ENCODE data around the gene GLS.

Gene GLS

GRCh38 chr2:190887089-190887488 is 6.5 kb downstream of the GLS start:
- DNase-seq (ENCODE audit: low read depth) = no peak

- DNase-seq (ENCODE audit: low read depth) = no peak
Measured at GRCh38 chr2:190888449-190888848, 7.8 kb downstream of the GLS start.

DNA sequence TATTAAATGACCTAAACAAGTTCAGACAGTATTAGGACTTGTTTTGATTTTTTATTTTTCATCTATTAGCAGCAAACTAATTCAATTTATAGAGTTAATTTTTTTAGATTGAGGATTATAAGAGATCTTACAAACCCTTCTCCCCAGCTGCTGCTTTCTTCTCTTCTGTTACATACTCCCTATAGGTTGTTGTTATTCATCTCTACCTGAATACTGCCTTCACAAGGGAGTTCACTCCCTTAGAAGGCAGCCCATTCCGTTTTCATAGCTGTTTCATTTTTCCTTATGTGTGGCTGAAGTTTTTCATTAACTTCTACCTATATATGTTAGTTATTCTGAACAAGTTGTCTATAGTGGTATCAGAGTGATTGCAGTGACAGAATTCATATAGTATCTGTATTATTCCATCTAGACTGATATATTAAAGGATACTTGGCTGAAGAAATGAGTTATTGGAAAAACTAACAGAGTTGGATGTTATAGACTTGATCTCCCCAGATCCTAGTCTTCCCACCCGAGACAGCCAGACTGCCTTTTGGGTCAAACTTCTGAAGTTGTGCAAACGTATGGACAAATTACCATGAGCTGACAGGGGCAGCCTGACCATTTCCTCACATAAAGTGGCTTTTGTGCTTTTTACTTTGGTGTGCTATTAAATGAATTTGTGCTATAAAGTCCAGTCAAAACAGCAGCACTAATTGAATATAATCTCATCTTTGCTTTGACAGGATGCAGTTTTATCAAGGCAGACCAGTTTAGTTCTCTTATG is 8.7 kb downstream of the GLS start:
- DNase-seq (ENCODE audit: low read depth) = no peak

- DNase-seq (ENCODE audit: low read depth) = no peak
Measured at GRCh38 chr2:190891372-190891771, 10.8 kb downstream of the GLS start.

GRCh38 chr2:190891889-190892288 is 11.3 kb downstream of the GLS start:
- no peak for DNase-seq (ENCODE audit: low read depth)

GRCh38 chr2:190893157-190893556 is 12.5 kb downstream of the GLS start:
- no peak for DNase-seq (ENCODE audit: low read depth)

DNA sequence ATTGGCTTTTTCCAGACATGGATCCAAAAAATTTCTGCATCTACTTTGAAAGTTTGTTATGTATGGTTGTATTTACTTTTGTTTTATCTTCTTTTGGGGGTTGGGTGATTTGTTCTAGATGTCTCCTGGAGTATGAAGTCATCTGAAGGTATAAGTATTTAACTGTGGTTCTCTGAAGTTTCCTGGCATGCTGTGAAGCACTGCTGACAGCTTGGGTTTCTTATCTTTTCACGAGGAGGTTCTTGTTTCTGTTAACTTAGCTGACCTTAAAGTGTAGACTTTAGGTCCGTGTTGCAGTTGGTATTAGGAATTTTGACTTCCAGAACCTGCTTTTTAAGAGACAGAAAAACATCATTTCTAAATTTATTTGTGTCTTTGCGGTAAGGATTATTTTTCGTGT is 15.9 kb downstream of the GLS start:
- DNase-seq (ENCODE audit: low read depth) = no peak

DNA sequence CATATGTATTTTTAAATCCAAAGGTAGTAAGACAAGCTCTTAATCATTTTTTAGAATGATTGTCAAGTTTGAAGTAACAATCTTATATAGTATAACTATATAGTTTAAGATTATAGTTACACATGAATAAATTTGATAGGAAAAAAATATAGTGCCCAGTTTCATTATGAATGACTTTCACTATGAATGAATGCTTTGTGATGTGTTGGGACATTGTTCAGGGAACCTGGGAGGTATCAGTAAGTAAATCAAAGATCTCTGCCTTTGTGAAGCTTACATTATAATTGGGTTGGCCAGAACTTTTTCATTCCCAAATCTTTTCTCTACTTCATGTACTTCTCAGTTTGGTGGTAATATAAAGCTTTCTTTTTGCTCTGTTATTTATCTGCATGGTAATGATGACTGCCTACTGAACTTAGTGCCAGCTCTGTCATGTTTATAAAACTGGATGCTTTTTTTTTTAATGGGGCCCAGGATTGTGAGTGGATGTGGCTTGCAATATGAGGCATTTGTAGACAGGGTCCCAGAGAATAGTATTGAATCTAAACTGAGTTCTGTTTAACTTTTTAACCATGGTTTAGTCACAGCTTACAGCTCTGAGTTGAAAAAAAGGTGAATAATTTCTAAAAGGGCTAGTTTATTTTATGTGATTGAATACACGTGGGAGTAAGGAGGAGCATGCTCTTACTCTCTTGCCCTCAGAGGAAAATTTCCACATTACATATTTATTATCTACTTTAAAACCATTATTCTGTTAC is 23.3 kb downstream of the GLS start:
- DNase-seq (ENCODE audit: low read depth) = no peak

DNA sequence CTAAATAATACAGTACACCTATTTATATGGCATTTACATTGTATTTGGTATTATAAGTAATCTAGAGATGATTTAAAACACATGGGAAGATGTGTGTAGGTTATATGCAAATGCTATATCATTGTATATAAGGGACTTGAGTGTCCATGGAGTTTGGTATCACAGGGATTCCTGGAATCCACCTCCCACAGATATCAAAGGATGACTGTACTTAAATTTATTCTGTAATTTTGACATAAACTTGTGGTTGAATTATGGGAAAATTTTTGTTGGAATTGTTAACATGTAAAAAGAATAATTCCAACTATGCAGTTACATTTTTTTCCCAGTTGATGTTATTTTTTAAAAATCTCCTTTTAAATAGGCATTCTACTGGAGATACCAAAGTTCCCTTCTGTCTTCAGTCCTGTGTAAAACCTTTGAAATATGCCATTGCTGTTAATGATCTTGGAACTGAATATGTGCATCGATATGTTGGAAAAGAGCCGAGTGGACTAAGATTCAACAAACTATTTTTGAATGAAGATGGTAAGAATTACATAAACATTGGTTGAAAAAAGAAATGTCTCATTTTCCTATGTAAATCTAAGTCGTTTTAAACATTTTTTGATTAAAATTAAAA is 24.1 kb downstream of the GLS start:
- no peak for DNase-seq (ENCODE audit: low read depth)

- DNase-seq (ENCODE audit: low read depth) = no peak
Measured at GRCh38 chr2:190908532-190908931, 27.9 kb downstream of the GLS start.

GRCh38 chr2:190909680-190910079 is 29.1 kb downstream of the GLS start:
- no peak for DNase-seq (ENCODE audit: low read depth)

DNA sequence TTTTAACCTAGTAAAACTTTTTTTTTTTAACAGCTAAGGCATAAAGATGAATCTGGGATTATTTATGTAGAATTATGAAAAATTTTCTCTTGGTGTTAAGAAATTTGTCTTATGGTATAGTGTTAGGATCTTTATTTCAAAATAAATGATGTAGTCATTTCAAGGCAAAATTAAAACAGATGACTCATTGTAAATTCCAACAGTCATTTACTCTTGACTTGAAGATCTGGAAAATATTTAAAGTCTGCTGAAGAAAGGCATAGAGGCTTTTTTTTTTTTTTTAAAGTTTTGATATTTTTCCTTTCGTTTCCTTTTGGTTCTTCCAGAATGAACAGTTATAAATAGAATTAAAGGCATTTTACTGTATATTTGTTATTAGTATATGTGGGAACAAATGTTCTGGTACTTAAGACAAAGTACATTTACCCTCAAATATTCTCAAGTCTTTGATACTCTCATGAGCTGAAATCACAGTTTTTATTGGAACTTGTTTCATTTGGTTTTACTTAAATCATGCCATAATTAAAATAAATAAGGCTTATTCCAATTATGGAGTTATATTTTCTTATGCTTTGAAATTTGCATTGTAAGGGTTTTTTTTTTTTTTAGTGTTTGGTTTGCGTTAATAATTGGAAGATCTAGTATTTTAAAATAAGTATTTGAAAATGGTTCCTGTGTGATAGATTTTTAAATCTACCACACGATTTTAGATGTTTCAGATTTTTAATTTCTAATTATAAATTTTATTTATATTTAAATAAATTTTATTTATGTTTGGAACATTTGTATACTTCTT is 29.9 kb downstream of the GLS start:
- DNase-seq (ENCODE audit: low read depth) = peak; percentile 15

- DNase-seq (ENCODE audit: low read depth) = no peak
Measured at GRCh38 chr2:190911813-190912212, 31.2 kb downstream of the GLS start.

- no peak for DNase-seq (ENCODE audit: low read depth)
Measured at GRCh38 chr2:190912726-190913125, 32.1 kb downstream of the GLS start.

DNA sequence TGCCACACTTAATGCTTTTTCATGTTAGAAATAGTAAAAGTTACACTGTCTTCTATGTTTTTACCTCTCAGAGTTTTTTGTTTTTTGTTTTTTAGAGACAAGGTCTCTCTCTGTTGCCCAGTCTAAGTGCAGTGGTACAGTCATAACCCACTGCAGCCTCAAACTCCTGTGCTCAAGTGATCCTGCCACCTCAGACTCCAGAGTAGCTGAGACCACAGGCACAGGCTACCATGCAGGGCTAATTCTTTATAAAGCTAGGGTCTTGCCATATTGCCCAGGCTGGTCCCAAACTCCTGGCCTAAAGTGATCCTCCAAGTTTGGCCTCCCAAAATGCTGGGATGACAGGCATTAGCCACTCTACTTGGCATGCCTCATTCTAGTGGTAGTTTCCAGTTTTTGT is 33.1 kb downstream of the GLS start:
- no peak for DNase-seq (ENCODE audit: low read depth)

DNA sequence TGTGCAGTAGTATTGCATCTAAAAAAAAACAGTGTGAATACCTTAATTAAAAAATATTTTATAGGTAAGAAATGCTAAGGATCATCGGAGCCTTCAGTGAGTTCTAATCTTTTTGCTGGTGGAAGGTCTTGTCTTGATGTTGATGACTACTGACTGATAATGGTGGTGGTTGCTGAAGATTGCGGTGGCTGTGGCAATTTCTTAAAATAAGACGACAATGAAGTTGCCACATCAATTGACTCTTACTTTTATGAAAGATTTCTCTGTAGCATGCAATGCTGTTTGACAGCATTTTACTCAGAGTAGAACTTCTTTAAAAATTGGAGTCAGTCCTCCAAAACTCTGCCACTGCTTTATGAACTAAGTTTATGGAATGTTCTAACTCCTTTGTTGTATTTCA is 36.2 kb downstream of the GLS start:
- no peak for DNase-seq (ENCODE audit: low read depth)

- DNase-seq (ENCODE audit: low read depth) = no peak
Measured at GRCh38 chr2:190920085-190920484, 39.5 kb downstream of the GLS start.

GRCh38 chr2:190922376-190922775 is 41.8 kb downstream of the GLS start:
- no peak for DNase-seq (ENCODE audit: low read depth)

DNA sequence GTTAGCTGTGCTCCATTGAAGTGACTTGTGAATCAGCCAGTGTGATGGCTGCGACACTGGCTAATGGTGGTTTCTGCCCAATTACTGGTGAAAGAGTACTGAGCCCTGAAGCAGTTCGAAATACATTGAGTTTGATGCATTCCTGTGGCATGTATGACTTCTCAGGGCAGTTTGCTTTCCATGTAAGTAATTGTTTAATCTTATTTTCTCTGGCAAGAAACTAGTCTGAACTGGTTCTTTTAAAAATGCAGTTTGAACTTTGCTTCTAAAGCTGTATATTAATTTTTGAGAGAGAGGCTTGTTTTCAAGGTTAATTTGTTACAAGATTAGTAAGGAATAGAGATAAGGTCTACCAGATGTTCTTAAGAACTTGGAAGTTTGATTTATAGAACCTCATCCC is 46.7 kb downstream of the GLS start:
- peak; percentile 17 for DNase-seq (ENCODE audit: low read depth)

- DNase-seq (ENCODE audit: low read depth) = no peak
Measured at GRCh38 chr2:190929919-190930318, 49.3 kb downstream of the GLS start.

DNA sequence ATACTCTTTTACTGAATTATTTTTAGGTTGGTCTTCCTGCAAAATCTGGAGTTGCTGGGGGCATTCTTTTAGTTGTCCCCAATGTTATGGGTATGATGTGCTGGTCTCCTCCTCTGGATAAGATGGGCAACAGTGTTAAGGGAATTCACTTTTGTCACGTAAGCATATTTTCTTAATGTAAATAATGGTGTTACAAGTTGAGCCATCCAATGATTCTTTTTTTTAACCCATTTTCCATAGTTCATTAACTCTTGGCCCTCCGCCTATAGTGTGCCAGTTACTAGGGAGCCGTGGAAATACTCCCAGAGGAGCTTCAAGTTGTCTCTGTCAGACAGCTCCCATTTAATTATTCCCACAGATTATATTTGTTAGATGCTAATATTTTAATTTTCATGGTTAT is 49.8 kb downstream of the GLS start:
- DNase-seq (ENCODE audit: low read depth) = no peak

GRCh38 chr2:190932514-190932913 is 51.9 kb downstream of the GLS start:
- DNase-seq (ENCODE audit: low read depth) = no peak
